Testis (tissue), 2 donors: Measurements from ENCODE around the gene DNAJB8.

ENCODE experiments used
- CTCF ChIP-seq, 3 experiments: fragments of 450-650 bp in 2 of 3; fragments of 200-600 bp in 1 of 3; sonication (generic) in 1 of 3; IDR thresholded peaks; one replicate each; pipeline ENCODE4 v1.5.1; 2016 to 2019; ENCODE audit warnings: antibody characterized with exemption in 3 of 3, mild to moderate bottlenecking in 2 of 3, moderate library complexity in 1 of 3
- POLR2A ChIP-seq: fragments of 450-650 bp; IDR thresholded peaks from one replicate; pipeline ENCODE4 v1.6.1; 2017; ENCODE audit warnings: antibody characterized with exemption, mild to moderate bottlenecking, moderate library complexity

DNA sequence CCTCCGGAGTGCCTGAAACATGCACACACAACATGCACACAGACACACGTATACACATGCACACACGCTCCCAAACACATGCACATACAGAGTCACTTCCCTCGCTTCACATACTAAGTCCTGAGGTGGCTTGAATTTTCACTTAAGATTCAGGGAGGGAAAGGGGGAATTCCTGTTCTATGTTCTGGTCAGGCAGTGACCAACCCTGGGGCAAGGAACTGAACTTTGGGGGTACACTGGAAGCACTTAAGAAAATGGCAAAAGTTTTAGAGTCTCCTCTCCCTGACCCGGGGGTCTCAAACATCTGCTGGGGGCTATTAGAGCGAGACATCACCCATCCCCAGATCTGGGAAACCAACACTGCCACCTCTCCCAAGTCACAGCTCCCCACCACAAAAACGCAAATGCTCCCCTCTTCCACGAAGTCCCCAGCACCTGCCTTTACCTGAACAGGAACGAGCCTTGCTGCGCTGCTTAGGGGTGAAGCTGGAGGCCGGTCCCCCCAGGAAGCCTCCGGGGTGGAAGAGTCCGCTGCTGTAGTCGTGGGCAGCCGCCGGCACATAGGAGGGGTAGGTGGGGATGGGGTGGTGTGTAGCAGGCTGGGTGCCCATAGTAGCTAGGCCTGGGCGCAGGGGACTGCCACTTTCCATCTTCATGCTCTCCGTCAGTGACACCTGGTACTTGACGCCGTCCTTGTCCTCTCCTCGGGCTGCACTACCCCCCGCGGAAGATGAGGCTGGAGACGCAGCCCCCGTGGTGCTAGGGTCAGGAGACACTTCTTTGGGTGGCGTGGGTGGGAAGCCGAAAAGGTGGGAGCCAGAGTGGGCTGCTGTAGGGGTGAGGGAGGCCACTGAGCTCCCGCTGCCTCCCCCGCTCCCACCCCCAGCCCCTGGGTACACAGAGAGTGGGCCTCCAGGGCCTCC lies 18.9 kb upstream of the DNAJB8 start:
- no peak for TF ChIP-seq CTCF (IDR thresholded peaks at IDR 0.05)
- no peak for TF ChIP-seq POLR2A
